Upper lobe of left lung (tissue), 6 donors: ENCODE data around the gene TMEM178B. TPM values are rescaled to one million over a fixed set of nuclear protein-coding genes. Genes with fewer than 3 reads are reported as not detected.
A peak's percentile ranks its signal among the peaks of the same experiment; 100 is the strongest.

Experiments
- ATAC-seq, 2 donors: fragments of 200-7000 bp; cut with Tn5 transposase; one replicate each; pipeline ENCODE4 v1.9.1; 2022; ENCODE audit warnings: mild to moderate bottlenecking in 2 of 2, moderate library complexity in 2 of 2; ENCODE audit not compliant: low FRiP score in 2 of 2
- DNase-seq, 2 donors: peaks; one replicate each; pipeline ENCODE4 v3.0.0-alpha.2; 2019 to 2020
- H3K27ac ChIP-seq, 4 donors: fragments of 200-600 bp; sonication (generic); one replicate each; pipeline ENCODE4 v1.5.1; 2016 to 2019
- H3K27me3 ChIP-seq, 4 donors: fragments of 200-600 bp; sonication (generic); one replicate each; pipeline ENCODE4 v1.5.1; 2017 to 2019
- H3K36me3 ChIP-seq, 4 donors: fragments of 200-600 bp; sonication (generic); one replicate each; pipeline ENCODE4 v1.5.1; 2016 to 2019
- H3K4me1 ChIP-seq, 4 donors: fragments of 200-600 bp; sonication (generic); one replicate each; pipeline ENCODE4 v1.5.1; 2018 to 2019
- H3K4me3 ChIP-seq, 4 donors: fragments of 200-600 bp; sonication (generic); one replicate each; pipeline ENCODE4 v1.5.1; 2017 to 2019; ENCODE audit warnings: mild to moderate bottlenecking in 2 of 4, moderate library complexity in 1 of 4
- H3K9me3 ChIP-seq, 4 donors: fragments of 200-600 bp; sonication (generic); one replicate each; pipeline ENCODE4 v1.5.1; 2018 to 2019
- CTCF ChIP-seq, 6 experiments: fragments of 450-650 bp in 4 of 6; fragments of 200-600 bp in 2 of 6; sonication (generic) in 2 of 6; IDR thresholded peaks; one replicate each; pipeline ENCODE4 v1.5.1; 2016 to 2019; ENCODE audit warnings: antibody characterized with exemption in 6 of 6
- EP300 ChIP-seq, 4 donors: sonication (generic); formaldehyde crosslinking; IDR thresholded peaks; one replicate each; pipeline ENCODE4 v1.5.1; 2017; ENCODE audit warnings: antibody characterized with exemption in 4 of 4, control low read depth in 2 of 4
- POLR2A ChIP-seq, 4 donors: fragments of 450-650 bp; IDR thresholded peaks; one replicate each; pipeline ENCODE4 v1.5.1; 2016 to 2017; ENCODE audit warnings: antibody characterized with exemption in 4 of 4, mild to moderate bottlenecking in 2 of 4
- POLR2AphosphoS5 ChIP-seq, 2 donors: sonication (generic); formaldehyde crosslinking; IDR thresholded peaks; one replicate each; pipeline ENCODE4 v1.5.1; 2017; ENCODE audit warnings: antibody characterized with exemption in 2 of 2
- WGBS, 2 donors: methylation state at CpG; one replicate each; pipeline ENCODE4 v1.1.5; 2017 to 2018; 5-methylcytosine and 5-hydroxymethylcytosine counted together
- total RNA-seq, 6 donors: library from RNA; depleted of rRNA in 4 of 6; stranded (reverse); fragments of >200 nt in 4 of 6; gene quantifications; one replicate each; pipeline versions ENCODE4 v1.1.0 to v1.2.1, GENCODE V29; 2016 to 2021
- donor health status: DM: no; HTN: no; CAD: no; lungs with moderate emphysema.
- donor health status: DM: no; HTN: yes; CAD: no; lungs with severe emphysema.

Gene TMEM178B
- total RNA-seq, 6 donors from 2014 or later, result under 0.01 to 1.4 (median 0.32) TPM

GRCh38 chr7:141406347-141406746, 332.5 kb downstream of the TMEM178B start:
- TF ChIP-seq POLR2AphosphoS5 (IDR thresholded peaks at IDR 0.05) (no peak), CTCF (IDR thresholded peaks at IDR 0.05) (no peak)
- no peak for ATAC-seq
- H3K4me3 ChIP-seq, result no peak overlapping the region
- no peaks in the 10 kb centered on the region for H3K36me3 ChIP-seq
- no peaks in the 10 kb centered on the region for H3K9me3 ChIP-seq
- H3K4me1 ChIP-seq, result no peaks in the 10 kb centered on the region
- DNase-seq, result no peak
- H3K27me3 ChIP-seq, result no peaks in the 10 kb centered on the region
- H3K27ac ChIP-seq, result no peak overlapping the region

- TF ChIP-seq CTCF (IDR thresholded peaks at IDR 0.05) (no peak), POLR2AphosphoS5 (IDR thresholded peaks at IDR 0.05) (no peak), POLR2A (IDR thresholded peaks at IDR 0.05) (no peak)
- no peak overlapping the region for H3K27ac ChIP-seq
- H3K36me3 ChIP-seq, result no peaks in the 10 kb centered on the region
- no peaks in the 10 kb centered on the region for H3K27me3 ChIP-seq
- no peaks in the 10 kb centered on the region for H3K4me1 ChIP-seq
- no peak overlapping the region for H3K4me3 ChIP-seq
- no peaks in the 10 kb centered on the region for H3K9me3 ChIP-seq
- DNase-seq, result no peak
- 81 to 87% methylated on average over 3 of the region's 3 CpGs for WGBS, 2 donors
- ATAC-seq, result no peak
These were observed 334.0 kb downstream of the TMEM178B start for GRCh38 chr7:141407893-141408292.

- Histone ChIP-seq H3K9me3 (no peaks in the 10 kb centered on the region), H3K36me3 (no peaks in the 10 kb centered on the region), H3K4me3 (no peak overlapping the region), H3K4me1 (no peaks in the 10 kb centered on the region), H3K27ac (no peak overlapping the region), H3K27me3 (no peaks in the 10 kb centered on the region)
- 51 to 67% methylated on average over 3 of the region's 3 CpGs for WGBS, 2 donors
- TF ChIP-seq CTCF (IDR thresholded peaks at IDR 0.05) (no peak), POLR2A (IDR thresholded peaks at IDR 0.05) (no peak), EP300 (IDR thresholded peaks at IDR 0.05) (no peak), POLR2AphosphoS5 (IDR thresholded peaks at IDR 0.05) (no peak)
- no peak for ATAC-seq
- no peak for DNase-seq
These were observed 334.6 kb downstream of the TMEM178B start for GRCh38 chr7:141408440-141408839.

GRCh38 chr7:141409219-141409618, 335.4 kb downstream of the TMEM178B start:
- 60 to 65% methylated on average over 1 of the region's 1 CpG for WGBS, 2 donors
- Histone ChIP-seq H3K36me3 (no peaks in the 10 kb centered on the region), H3K27me3 (no peaks in the 10 kb centered on the region), H3K9me3 (no peaks in the 10 kb centered on the region), H3K27ac (no peak overlapping the region), H3K4me3 (no peak overlapping the region), H3K4me1 (no peaks in the 10 kb centered on the region)
- DNase-seq, result no peak
- TF ChIP-seq POLR2AphosphoS5 (IDR thresholded peaks at IDR 0.05), result no peak
- no peak for TF ChIP-seq EP300 (IDR thresholded peaks at IDR 0.05)
- TF ChIP-seq CTCF (IDR thresholded peaks at IDR 0.05), result no peak
- TF ChIP-seq POLR2A (IDR thresholded peaks at IDR 0.05), result no peak
- no peak for ATAC-seq

GRCh38 chr7:141409801-141410329, 336.0 kb downstream of the TMEM178B start:
- H3K4me1 ChIP-seq, result no peaks in the 10 kb centered on the region
- no peak overlapping the region for H3K27ac ChIP-seq
- no peaks in the 10 kb centered on the region for H3K9me3 ChIP-seq
- TF ChIP-seq POLR2A (IDR thresholded peaks at IDR 0.05) (no peak), CTCF (IDR thresholded peaks at IDR 0.05) (no peak), EP300 (IDR thresholded peaks at IDR 0.05) (no peak), POLR2AphosphoS5 (IDR thresholded peaks at IDR 0.05) (no peak)
- no peak for ATAC-seq
- H3K36me3 ChIP-seq, result no peaks in the 10 kb centered on the region
- H3K4me3 ChIP-seq, result no peak overlapping the region
- WGBS, 2 donors, result 37 to 47% methylated on average over 10 of the region's 10 CpGs
- DNase-seq, result peak in 1 of 2 donors; percentile 37
- no peaks in the 10 kb centered on the region for H3K27me3 ChIP-seq
